Nephron (organoid): ENCODE results near the gene CALCOCO2.

Source experiments
- H3K27ac Mint-ChIP-seq, 3 experiments: 2 replicates each; pipeline ENCODE4 v1.8.0; 2020; ENCODE audit warnings: mixed read lengths in 3 of 3, mild to moderate bottlenecking in 2 of 3, moderate library complexity in 1 of 3
- H3K27me3 Mint-ChIP-seq: 2 replicates; pipeline ENCODE4 v1.8.0; 2021; ENCODE audit warnings: low read depth, mild to moderate bottlenecking, moderate library complexity, mixed read lengths
- H3K36me3 Mint-ChIP-seq: 2 replicates; pipeline ENCODE4 v1.8.0; 2020; ENCODE audit warnings: low read depth, mixed read lengths
- H3K4me1 Mint-ChIP-seq: 2 replicates; pipeline ENCODE4 v1.8.0; 2020; ENCODE audit warnings: mixed read lengths
- H3K4me3 Mint-ChIP-seq, 3 experiments: 2 replicates each; pipeline ENCODE4 v1.8.0; 2020; ENCODE audit warnings: mild to moderate bottlenecking in 3 of 3, mixed read lengths in 3 of 3, moderate library complexity in 2 of 3
- H3K9me3 Mint-ChIP-seq: 2 replicates; pipeline ENCODE4 v1.8.0; 2020; ENCODE audit warnings: mixed read lengths
- CTCF ChIP-seq, 3 experiments: fragments of 200-600 bp; sonication (generic); IDR thresholded peaks; one replicate each; pipeline ENCODE4 v1.5.0; 2021; ENCODE audit warnings: antibody characterized with exemption in 3 of 3; ENCODE audit not compliant: unreplicated experiment in 3 of 3

CALCOCO2 gene

DNA sequence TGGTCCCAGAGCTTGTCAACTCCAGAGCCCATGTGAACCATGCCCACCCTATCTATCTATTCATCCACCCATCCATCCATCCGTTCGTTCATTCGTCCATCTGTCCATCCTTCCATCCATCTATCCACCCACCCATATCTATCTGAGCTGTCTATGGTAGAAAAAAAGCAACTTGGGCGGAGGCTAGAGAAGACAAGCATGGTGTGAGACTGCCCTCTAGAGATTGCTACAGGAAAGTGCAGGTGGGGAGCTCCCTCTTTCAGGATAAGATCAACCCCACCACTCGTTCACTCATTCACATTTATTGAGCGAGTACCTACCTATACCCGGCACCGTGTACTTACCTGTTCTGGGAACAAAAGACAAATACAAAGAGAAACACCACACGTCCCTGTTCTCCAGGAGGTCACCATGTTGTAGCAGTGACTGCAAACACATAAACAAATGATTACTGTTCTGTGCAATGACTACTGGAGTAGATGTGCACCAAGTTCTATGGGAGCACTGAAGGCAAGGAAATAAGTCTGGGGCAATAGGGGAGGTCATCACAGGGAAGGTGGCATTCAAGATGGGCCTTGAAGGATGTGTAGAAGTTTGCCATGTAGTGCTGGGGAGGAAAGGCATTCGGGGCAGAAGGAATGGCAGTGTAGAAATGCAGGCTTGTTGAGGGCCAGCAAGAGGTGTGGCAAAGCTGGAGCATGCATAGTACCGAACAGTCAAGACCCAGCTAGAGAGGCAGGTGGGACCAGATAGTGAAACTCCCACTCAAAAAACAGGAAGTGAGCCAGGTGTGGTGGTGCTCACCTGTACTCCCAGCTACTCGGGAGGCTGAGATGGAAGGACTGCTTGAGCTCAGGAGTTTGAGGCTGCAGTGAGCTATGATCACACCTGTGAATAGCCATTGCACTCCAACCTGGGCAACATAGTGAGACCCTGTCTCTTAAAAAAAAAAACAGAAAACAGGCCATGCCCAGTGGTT, 48.4 kb downstream of the CALCOCO2 start:
- H3K9me3 Mint-ChIP-seq: no peaks in the 10 kb centered on the region
- H3K27me3 Mint-ChIP-seq: peaks cover 2% of the 10 kb centered on the region
- H3K4me1 Mint-ChIP-seq: no peaks in the 10 kb centered on the region
- no peak overlapping the region for H3K4me3 Mint-ChIP-seq
- H3K27ac Mint-ChIP-seq: no peak overlapping the region
- no peaks in the 10 kb centered on the region for H3K36me3 Mint-ChIP-seq
- peak; percentile 93 to 94 (median 94) for TF ChIP-seq CTCF (IDR thresholded peaks at IDR 0.05; ENCODE audit: unreplicated experiment in 3 of 3)

DNA sequence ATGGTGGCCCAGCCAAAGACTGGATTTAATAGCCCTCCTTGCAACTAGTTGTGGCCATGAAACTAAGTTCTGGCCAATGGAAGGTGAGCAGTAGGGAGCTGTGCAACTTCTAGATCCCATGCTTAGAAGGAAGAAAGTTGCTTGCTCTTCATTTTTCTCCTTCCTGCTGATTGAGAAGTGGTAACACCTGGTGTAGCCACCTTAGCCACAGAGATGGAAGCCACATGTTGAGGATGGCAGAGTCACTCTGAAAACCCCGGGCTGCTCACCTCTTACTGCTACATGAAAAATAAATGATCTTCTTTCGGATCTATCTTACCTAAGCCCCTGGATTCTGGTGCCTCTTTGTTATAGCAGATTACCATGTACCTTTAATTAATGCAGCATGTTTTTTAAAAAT, 51.4 kb downstream of the CALCOCO2 start:
- TF ChIP-seq CTCF (IDR thresholded peaks at IDR 0.05; ENCODE audit: unreplicated experiment in 3 of 3): no peak
- no peaks in the 10 kb centered on the region for H3K9me3 Mint-ChIP-seq
- no peaks in the 10 kb centered on the region for H3K4me1 Mint-ChIP-seq
- H3K27me3 Mint-ChIP-seq: peaks cover 9% of the 10 kb centered on the region
- no peaks in the 10 kb centered on the region for H3K36me3 Mint-ChIP-seq
- H3K4me3 Mint-ChIP-seq: no peak overlapping the region
- H3K27ac Mint-ChIP-seq: no peak overlapping the region

DNA sequence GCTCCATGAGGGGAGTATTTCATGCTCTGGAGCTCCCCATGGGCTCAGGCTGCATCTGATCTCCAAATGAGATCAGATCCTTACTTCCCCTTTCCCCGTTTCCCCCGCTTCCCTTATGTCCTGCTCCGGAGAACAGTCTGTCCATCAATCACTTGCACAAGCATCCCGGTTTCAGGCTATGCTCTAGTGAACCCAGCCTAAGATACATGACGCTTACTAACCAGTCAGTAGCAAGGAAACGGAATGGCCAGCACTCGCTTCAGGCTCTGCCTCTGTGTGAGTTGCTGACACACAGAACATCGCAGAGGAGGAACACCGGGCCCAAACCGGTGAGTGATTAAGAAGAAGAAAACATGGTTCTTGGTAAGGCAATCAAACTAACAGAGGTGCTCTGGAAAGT, 52.3 kb downstream of the CALCOCO2 start:
- H3K27ac Mint-ChIP-seq: no peak overlapping the region
- peaks cover 9% of the 10 kb centered on the region for H3K27me3 Mint-ChIP-seq
- no peaks in the 10 kb centered on the region for H3K4me1 Mint-ChIP-seq
- no peaks in the 10 kb centered on the region for H3K36me3 Mint-ChIP-seq
- no peak for TF ChIP-seq CTCF (IDR thresholded peaks at IDR 0.05; ENCODE audit: unreplicated experiment in 3 of 3)
- H3K9me3 Mint-ChIP-seq: no peaks in the 10 kb centered on the region
- H3K4me3 Mint-ChIP-seq: no peak overlapping the region

- H3K27me3 Mint-ChIP-seq: no peaks in the 10 kb centered on the region
- no peaks in the 10 kb centered on the region for H3K9me3 Mint-ChIP-seq
- peaks cover 17% of the 10 kb centered on the region for H3K4me1 Mint-ChIP-seq
- H3K4me3 Mint-ChIP-seq: peak overlapping the region; percentile 9 to 48 (median 32)
- H3K27ac Mint-ChIP-seq: no peak overlapping the region
- H3K36me3 Mint-ChIP-seq: no peaks in the 10 kb centered on the region
- TF ChIP-seq CTCF (IDR thresholded peaks at IDR 0.05; ENCODE audit: unreplicated experiment in 3 of 3): no peak
These were observed 59.3 kb downstream of the CALCOCO2 start for GRCh38 chr17:48890086-48890485.

GRCh38 chr17:48892940-48893645, 62.3 kb downstream of the CALCOCO2 start:
- Mint-ChIP-seq H3K4me1 (peaks cover 17% of the 10 kb centered on the region), H3K27me3 (no peaks in the 10 kb centered on the region), H3K36me3 (peaks cover 7% of the 10 kb centered on the region), H3K27ac (peak overlapping the region; percentile 31 to 92 (median 85)), H3K4me3 (peak overlapping the region; percentile 91 to 95 (median 95)), H3K9me3 (no peaks in the 10 kb centered on the region)
- TF ChIP-seq CTCF (IDR thresholded peaks at IDR 0.05; ENCODE audit: unreplicated experiment in 3 of 3): no peak
